Fibroblast of skin of right biceps (primary cell): Measurements from ENCODE around the gene ADCY5.

Source experiments
- DNase-seq: peaks from one replicate; pipeline ENCODE4 v3.0.0-alpha.2; 2013

ADCY5 gene

GRCh38 chr3:123296836-123297626 is 151.9 kb downstream of the ADCY5 start:
- no peak for DNase-seq

DNA sequence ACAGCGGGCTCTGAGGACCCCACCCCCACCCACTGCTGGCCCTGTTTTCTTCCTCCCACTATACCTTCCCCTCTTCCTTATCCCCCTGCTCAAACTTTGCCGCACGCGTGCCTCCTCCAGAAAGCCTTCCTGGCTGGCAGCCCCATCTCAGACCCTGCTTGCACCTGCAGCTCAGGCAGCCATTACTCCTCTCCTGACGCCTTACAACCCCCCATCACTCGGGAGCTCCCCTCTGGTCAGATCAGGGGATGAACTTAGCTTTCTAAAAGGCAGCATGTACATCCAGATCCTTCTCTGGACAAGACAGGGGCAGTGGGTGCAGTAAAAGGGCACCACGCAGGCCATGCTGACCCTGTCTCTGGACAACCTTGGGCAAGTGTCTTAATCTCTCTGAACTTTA is 152.6 kb downstream of the ADCY5 start:
- no peak for DNase-seq

DNA sequence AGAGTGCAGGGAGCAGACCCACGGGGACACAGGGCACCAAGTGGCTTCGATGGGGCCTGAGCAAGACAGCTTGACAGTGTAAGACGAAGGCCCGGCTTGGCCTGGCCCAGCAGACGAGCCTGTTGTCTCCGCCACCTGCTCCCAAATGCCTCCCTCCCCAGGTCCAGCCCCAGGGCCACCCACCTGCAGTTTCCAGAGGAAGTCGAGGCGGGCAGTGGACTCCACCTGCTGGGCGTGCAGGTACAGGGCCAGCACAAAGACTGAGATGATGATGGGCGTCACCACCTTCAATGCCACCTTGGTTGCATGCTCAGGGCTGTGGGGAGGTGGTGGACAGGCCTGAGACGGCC is 153.0 kb downstream of the ADCY5 start:
- no peak for DNase-seq

DNA sequence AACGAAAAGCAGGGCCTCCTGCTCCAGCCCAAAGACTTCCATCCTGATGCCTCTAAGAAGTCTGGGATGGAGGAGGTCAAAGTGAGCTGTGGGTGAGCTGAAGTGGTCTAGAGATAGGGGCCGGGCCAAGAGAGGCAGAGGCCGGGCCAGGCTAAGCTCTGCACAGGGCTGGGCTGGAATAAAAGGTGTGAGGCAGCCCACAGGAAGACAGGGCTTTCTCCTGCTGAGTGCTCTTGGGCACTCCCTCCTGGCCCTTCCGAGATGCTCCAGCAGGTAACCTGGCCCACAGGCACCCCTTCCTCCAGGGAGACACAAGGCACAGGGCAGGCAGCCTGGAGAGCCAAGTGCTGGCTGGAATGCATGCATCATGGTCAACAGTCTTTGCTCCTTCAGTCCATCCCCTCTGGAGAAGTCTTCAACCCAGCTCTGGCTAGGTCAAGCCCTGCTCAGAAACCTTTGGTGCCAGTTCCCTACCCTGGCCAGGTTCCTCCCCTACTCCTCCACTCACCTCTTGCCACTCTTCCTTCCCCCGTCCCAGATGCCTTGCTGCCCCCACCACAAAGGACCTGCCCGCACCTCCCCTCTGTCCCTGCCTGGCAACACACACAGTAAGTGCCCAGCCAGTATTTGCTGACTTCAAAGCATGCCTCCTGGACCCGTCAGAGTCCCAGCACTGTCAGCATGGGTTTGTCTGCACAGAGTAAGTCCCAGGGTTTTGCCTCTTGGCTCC is 153.6 kb downstream of the ADCY5 start:
- no peak for DNase-seq

GRCh38 chr3:123294296-123294938 is 154.5 kb downstream of the ADCY5 start:
- DNase-seq, result no peak

DNA sequence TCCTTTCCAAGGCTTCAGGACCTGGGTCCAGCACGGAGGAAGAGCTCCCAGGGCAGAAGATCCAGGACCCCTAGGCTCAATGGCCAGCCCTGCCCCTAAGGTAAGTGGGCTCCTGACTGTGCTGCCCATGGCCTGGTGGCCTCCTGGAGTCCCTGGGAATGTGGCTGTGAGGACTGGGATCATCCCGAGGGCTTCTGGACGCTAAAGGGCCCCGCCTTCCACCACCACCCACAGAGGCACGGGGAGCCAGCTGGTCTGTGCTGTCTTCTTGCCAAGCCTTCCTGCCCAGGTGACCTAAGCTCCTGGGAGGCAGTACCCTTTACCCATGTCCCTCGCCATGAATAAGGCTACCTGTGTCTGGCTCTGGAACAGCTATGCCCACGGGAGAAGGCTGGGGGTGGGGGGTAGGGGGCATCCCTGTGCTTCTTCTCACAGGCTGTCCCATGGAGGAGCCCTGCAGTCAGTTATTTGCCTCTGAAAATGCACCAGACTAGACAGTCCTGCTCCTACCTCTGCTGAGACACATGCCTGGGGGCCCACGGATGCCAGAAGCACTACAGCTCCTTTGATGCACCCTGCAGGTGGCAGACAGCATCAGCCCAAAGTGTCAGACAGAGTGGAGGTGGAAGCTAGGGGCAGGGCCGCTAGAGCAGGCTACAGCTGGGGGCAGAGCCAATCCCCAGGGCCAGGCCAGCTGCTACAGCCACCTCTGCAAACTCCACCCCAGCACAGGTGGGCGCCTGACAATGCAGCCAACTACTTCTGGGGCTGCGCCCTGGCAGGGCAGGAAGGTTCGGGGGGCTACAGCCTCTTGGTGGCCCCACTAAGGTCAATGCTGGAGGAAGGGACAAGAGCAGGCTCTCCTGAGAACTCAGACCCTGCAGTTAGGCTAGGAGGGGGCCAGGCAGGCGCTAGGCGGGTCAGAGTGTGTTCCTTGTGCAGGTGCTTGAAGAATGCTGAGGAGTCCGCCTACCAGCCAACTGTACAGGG is 156.3 kb downstream of the ADCY5 start:
- DNase-seq, result no peak

DNA sequence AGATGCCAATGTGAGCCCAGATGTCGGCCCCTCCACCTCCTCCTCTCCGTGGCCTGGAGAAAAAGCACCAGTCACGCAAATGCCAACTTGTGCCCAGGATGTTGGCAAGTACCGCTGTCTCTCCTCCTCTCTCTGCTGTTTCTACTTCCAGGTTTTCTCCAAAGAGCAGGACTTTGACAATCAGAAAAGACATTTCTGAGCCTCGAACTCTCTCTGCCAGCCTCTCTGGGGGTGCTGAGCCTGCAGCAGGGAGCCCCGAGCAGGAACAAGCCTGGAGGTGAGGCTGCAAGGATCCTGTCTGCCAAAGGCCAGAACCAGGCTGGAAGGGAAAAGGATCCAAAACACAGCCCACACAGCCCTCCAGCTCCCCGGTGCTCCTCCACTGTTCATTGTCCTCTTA is 157.5 kb downstream of the ADCY5 start:
- DNase-seq, result no peak

- DNase-seq, result no peak
Measured at GRCh38 chr3:123290962-123291361, 157.9 kb downstream of the ADCY5 start.

- DNase-seq, result no peak
Measured at GRCh38 chr3:123290107-123290930, 158.6 kb downstream of the ADCY5 start.

- DNase-seq, result no peak
Measured at GRCh38 chr3:123289391-123290106, 159.3 kb downstream of the ADCY5 start.

DNA sequence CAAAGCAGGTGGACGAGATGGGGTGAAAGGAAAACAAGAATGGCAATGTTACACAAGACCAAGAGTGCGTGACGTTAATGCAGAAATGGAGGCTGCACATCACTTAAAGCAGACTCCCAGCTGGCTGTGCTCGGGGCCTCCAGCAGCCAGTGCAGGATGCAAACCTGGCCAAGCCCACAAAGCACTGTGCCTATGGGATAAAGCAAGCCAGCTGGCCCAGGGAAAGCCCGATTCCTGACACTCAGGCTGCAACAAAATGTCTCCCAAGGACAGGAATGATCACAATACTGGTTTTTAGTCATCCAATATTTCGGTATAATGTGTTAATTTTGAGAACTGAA is 161.0 kb downstream of the ADCY5 start:
- DNase-seq, result no peak

DNA sequence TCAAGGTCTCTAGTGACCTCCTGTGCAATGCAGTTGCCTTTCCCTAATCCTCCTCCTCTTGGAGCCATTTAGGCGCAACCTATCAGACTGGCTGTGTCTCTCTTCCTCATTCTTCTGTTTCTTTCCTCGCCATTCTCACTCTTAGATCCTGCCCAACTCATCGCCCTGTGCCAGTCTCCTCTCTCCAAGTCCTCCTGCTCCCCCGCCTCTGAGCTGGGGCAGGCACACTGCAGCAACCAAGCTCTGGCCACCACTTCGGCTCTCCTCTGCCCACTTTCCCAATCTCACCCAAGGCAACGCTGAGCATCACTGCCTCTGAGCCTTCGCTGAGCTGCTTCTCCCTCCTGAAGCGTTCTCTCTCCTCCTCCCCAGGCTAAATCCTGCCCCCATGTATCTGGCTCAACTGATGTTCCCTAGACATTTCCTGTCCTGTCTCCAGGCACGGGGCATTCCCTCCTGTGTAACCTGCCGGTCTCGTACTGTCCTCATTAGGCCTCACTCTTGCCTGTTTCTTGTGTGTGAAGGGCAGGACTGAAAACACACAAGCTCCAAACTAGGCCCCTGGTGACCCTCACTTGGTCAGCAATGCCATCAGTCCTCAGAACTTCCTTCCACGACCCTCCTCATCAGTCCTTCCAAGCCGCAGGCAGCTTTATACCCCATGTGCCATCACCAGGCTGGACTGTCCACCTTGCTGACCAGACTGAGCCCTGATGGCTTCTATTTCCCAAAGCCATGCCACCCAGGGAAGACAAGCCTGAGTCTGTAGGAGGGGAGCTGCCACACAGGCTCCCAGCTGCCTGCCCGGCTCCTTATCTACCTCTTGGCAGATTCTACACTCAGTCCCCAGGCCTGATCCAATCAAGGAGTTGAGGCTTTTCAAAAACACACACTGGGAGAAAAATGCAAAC is 161.6 kb downstream of the ADCY5 start:
- no peak for DNase-seq

DNA sequence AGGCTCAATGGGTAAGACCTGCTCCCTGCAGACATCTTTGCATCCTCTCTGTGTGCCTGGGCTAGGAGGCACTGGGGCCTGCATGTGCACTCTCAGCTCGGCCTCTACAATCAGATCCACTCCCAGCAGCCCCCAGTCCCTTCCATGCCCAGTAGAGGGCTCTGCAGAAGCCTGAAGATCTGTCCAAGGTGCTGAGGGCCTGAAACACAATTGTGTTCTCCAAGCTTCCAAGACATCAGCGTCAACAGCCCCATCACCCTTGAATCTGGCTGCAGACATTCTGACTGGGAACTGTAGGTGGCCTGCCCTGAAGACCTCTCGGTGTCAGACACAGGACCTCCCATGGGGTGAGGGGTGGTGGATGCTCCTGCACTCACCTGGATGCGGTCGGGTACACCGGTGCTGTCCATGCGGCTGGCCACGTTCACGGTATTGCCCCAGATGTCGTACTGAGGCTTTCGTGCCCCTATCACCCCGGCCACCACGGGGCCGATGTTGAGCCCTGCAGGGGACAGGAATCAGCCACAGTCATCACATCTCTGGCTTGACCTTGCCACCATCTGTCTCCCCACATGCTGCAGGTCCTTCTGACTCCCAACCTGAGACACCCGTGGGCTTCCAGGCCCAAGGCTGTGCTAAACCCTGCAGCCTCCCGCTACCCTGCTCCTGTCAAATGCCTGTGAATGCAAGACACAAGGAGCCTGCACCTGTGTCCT is 162.4 kb downstream of the ADCY5 start:
- DNase-seq, result peak; percentile 63

GRCh38 chr3:123285931-123286307 is 163.0 kb downstream of the ADCY5 start:
- no peak for DNase-seq

DNA sequence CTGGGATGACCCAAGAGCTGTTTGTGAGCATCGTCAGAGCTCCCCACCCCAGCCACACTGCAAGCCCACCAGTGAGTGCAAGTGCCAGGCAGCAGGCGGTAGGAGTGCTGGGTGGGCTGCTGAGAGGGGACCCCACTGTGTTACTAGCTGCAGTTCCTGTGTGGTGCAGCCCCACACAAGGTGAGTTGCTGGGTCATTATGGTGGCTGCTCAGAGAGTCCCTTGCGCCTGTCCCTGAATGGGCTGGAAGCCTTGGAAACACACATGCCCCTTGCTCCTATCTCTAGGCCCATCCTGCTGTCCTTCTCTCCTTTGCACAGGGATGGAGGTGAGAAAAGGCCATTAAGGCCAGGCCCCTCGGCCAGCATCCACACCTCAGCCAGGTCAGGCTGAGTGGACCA is 163.4 kb downstream of the ADCY5 start:
- DNase-seq, result no peak

DNA sequence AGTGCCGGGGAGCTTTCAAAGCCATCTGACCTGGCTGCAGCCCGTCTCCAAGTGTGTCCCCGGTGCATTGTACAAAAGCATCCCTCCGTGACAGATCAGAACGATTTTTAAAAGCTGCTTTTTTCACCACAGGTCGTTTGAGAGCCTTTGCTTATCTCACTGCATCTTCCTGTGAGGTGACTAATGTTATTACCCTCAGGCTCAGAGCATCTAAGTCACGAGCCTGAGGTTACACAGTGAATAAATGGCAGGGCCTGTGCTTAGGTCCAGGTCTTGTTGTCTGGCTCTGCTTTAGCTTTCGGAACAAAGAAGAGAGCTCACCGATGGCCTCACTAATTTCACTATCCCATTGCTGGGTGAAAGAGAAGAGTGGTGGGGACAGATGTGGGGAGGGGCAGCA is 163.8 kb downstream of the ADCY5 start:
- DNase-seq, result no peak

GRCh38 chr3:123284399-123285010 is 164.4 kb downstream of the ADCY5 start:
- no peak for DNase-seq

DNA sequence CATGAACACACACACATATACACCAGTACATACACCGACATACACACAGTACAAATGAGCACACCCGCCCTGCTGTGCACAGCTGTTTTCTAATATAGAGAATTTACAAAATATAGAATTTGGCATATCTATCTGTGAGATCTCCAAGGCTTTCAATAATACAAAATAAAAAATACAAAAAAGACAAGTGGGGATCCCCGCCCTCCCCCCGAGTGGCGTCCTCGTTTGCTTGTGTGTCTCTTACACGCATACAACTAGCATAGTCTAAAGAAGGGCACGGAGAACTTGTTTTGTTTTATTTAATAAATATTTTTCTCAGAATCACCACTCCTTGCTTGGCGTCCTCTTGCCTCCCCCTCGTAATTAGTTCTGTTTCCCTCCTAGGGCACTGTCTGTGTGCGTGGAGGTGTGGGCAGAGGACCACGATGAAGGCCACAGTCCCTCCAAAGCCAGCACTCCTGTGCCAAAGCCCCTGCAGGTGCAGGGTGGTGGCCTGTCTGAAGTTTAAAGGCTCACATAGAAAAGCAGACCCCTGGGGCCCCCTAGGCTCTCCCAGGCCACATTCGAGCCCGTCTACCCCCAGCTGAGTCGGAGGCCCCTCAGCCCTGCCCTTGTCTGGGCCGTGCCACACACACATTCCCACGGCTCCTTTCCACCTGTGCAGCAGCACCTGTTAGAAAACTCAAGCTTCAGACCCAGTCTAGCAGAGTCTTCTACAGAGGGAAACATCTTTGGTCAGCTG is 165.1 kb downstream of the ADCY5 start:
- DNase-seq, result no peak
